Measurements from ENCODE around the gene DUSP22. TPM values are rescaled to one million over a fixed set of nuclear protein-coding genes. Genes with fewer than 3 reads are reported as not detected.

The DUSP22 gene
- polyA plus RNA-seq, 3 donors, result 107 to 120 (median 117) TPM

DNA sequence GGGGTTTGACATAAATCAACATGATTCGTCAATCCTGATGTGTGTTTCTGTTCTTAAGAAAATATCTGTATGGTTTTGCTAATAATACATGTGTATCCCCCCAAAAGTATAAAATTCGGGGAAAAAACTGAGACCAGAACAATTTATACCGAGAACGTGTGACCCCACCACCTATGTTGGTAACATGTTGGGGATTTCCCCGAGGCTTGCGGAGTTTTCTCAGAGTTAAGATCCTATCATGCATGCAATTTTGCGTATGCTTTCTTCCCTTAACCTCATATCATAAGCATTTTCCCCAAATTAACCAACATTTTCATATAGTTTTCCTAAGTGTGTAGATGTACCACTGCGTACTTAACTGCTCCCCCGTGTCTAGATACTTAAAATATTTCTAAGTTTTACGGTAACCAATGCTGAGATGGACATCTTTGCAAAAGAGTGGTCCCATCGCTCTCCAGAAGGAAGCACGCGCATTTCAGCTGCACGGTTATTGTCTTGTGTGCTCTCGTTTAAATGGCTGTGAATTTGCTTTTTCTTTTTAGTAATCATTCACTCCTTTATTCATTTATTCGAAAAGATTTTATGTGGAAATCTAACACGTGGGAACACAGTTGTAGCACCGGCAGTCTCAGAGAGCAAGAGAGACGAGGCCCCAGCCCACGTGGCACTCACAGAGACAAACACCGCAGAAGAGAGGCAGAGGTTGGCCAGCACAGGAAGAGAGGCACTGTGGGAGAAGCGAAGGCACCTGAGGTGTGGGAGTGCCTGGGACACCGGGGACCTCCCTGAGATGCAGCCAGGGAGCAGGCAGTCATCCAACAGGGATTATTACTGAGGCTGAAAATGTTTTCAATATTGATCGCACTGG is 86.0 kb downstream of the DUSP22 start:
- H3K9me3 Mint-ChIP-seq, result peaks cover 0 to 34% (median 3%) of the 10 kb centered on the region in 7 donors
- Histone ChIP-seq H3K79me2 (ENCODE audit: insufficient read depth, low read length) (no peaks in the 10 kb centered on the region), H3K4me2 (replicated peaks; ENCODE audit: extremely low read depth, low read length, poor library complexity, severe bottlenecking) (no peak overlapping the region), H3K27me3 (ENCODE audit: control insufficient read depth in 2 of 2, insufficient read depth in 2 of 2, low read length in 2 of 2) (peaks cover 0 to 13% of the 10 kb centered on the region in 2 donors), H3K36me3 (replicated peaks in 1 of 2; ENCODE audit: control insufficient read depth in 1 of 2, insufficient read depth in 2 of 2, low read length in 2 of 2) (no peaks in the 10 kb centered on the region), H2AFZ (ENCODE audit: insufficient read depth, low read depth, low read length, poor library complexity, severe bottlenecking) (no peak overlapping the region), H3K9me3 (replicated peaks in 1 of 2; ENCODE audit: control insufficient read depth in 1 of 2, insufficient read depth in 1 of 2, low read length in 2 of 2) (no peaks in the 10 kb centered on the region), H3K27ac (ENCODE audit: low read depth in 1 of 2, low read length in 2 of 2) (no peak overlapping the region), H3K4me1 (ENCODE audit: control insufficient read depth in 1 of 2, insufficient read depth in 2 of 2, low read length in 2 of 2) (peaks cover 8 to 11% of the 10 kb centered on the region in 2 donors), H3K4me3 (replicated peaks in 1 of 3; ENCODE audit: low read depth in 2 of 3, low read length in 3 of 3) (no peak overlapping the region), H3K9ac (ENCODE audit: insufficient read depth, low read length, poor library complexity, severe bottlenecking) (no peak overlapping the region), H4K20me1 (ENCODE audit: insufficient read depth, low read length) (no peaks in the 10 kb centered on the region)
- WGBS (ENCODE audit: insufficient coverage), result 94% methylated on average over 20 of the region's 24 CpGs
- peaks cover 18 to 37% (median 28%) of the 10 kb centered on the region in 3 donors for H3K27me3 Mint-ChIP-seq (ENCODE audit: low read depth in 3 of 3)
- no peak for DNase-seq
- TF ChIP-seq, protein P1, sequence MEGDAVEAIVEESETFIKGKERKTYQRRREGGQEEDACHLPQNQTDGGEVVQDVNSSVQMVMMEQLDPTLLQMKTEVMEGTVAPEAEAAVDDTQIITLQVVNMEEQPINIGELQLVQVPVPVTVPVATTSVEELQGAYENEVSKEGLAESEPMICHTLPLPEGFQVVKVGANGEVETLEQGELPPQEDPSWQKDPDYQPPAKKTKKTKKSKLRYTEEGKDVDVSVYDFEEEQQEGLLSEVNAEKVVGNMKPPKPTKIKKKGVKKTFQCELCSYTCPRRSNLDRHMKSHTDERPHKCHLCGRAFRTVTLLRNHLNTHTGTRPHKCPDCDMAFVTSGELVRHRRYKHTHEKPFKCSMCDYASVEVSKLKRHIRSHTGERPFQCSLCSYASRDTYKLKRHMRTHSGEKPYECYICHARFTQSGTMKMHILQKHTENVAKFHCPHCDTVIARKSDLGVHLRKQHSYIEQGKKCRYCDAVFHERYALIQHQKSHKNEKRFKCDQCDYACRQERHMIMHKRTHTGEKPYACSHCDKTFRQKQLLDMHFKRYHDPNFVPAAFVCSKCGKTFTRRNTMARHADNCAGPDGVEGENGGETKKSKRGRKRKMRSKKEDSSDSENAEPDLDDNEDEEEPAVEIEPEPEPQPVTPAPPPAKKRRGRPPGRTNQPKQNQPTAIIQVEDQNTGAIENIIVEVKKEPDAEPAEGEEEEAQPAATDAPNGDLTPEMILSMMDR (IDR thresholded peaks at IDR 0.05), result no peak
- peak overlapping the region in 1 of 2 donors; percentile 22 for H3K4me3 Mint-ChIP-seq
- peaks cover 12% of the 10 kb centered on the region for H3K4me1 Mint-ChIP-seq
- intact Hi-C loops (cut with micrococcal nuclease), result no loop called here
- H3K27ac Mint-ChIP-seq, result no peak overlapping the region
- H3K36me3 Mint-ChIP-seq, result no peaks in the 10 kb centered on the region

DNA sequence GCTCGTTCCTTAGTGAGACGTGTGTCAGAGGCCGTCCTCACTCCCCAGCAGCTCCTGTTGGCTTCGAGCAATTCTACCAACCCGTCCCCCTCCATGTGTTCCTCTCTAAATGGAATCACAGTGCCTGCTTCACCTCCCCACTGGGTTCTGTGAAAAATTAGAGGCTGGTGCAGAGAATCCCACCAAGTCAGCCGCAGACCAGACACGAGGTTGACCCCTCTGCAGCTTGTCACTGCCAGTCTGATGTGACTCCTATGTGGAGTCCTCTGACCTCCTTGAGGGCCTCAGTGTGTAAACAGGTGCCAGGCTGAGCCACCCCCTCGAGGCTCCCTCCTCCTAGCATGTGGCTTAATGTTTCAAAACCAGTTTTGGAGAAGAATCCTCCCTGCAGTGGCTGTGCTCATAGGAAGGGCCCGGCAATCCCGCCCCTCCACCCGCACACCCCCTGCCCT is 86.7 kb downstream of the DUSP22 start:
- Mint-ChIP-seq H3K4me1 (peaks cover 19% of the 10 kb centered on the region), H3K9me3 (peaks cover 0 to 30% (median 3%) of the 10 kb centered on the region in 7 donors), H3K27me3 (ENCODE audit: low read depth in 3 of 3) (peaks cover 18 to 39% (median 28%) of the 10 kb centered on the region in 3 donors), H3K36me3 (no peaks in the 10 kb centered on the region), H3K4me3 (no peak overlapping the region), H3K27ac (peak overlapping the region in 1 of 7 donors; percentile 51)
- Histone ChIP-seq H2AFZ (ENCODE audit: insufficient read depth, low read depth, low read length, poor library complexity, severe bottlenecking) (no peak overlapping the region), H3K4me2 (replicated peaks; ENCODE audit: extremely low read depth, low read length, poor library complexity, severe bottlenecking) (no peak overlapping the region), H3K36me3 (replicated peaks in 1 of 2; ENCODE audit: control insufficient read depth in 1 of 2, insufficient read depth in 2 of 2, low read length in 2 of 2) (no peaks in the 10 kb centered on the region), H3K9ac (ENCODE audit: insufficient read depth, low read length, poor library complexity, severe bottlenecking) (no peak overlapping the region), H3K27ac (ENCODE audit: low read depth in 1 of 2, low read length in 2 of 2) (no peak overlapping the region), H4K20me1 (ENCODE audit: insufficient read depth, low read length) (no peaks in the 10 kb centered on the region), H3K9me3 (replicated peaks in 1 of 2; ENCODE audit: control insufficient read depth in 1 of 2, insufficient read depth in 1 of 2, low read length in 2 of 2) (no peaks in the 10 kb centered on the region), H3K4me3 (replicated peaks in 1 of 3; ENCODE audit: low read depth in 2 of 3, low read length in 3 of 3) (no peak overlapping the region), H3K79me2 (ENCODE audit: insufficient read depth, low read length) (no peaks in the 10 kb centered on the region), H3K4me1 (ENCODE audit: control insufficient read depth in 1 of 2, insufficient read depth in 2 of 2, low read length in 2 of 2) (peaks cover 15 to 17% of the 10 kb centered on the region in 2 donors), H3K27me3 (ENCODE audit: control insufficient read depth in 2 of 2, insufficient read depth in 2 of 2, low read length in 2 of 2) (peaks cover 0 to 13% of the 10 kb centered on the region in 2 donors)
- WGBS (ENCODE audit: insufficient coverage), result 84% methylated on average over 11 of the region's 11 CpGs
- intact Hi-C loops (cut with micrococcal nuclease), result no loop called here
- TF ChIP-seq, protein P1 (IDR thresholded peaks at IDR 0.05), result no peak
- no peak for DNase-seq

Measured in CD14-positive monocyte (primary cell).